HCT116 (cell line): Measurements from ENCODE around the gene KAZN. TPM values are rescaled to one million over a fixed set of nuclear protein-coding genes. Genes with fewer than 3 reads are reported as not detected.

Experiments
- ATAC-seq: fragments of 200-7000 bp; cut with Tn5 transposase; 2 replicates; pipeline ENCODE4 v1.9.1; 2020; ENCODE audit warnings: mild to moderate bottlenecking, moderate library complexity
- BruUV-seq: library from RNA; stranded (reverse); fragments of 400-500 nt; replicated peaks from 2 replicates; lab custom pipeline; 2021; lab: Mats Ljungman, UMichigan
- CTCF ChIA-PET: fragments of 300-600 bp; sonication (Branson Sonifier 250); formaldehyde crosslinking; loops from one replicate; lab custom pipeline; 2021; ENCODE audit warnings: antibody characterized with exemption; lab: Charles Lee
- POLR2A ChIA-PET: fragments of 300-600, 350-600 bp; sonication (Branson Sonifier 250); formaldehyde crosslinking; loops from one replicate; lab custom pipeline; 2021; ENCODE audit warnings: antibody characterized with exemption; lab: Charles Lee
- RAD21 ChIA-PET, 2 experiments: fragments of 300-600 bp; sonication (Branson Sonifier 250); formaldehyde crosslinking; loops; one replicate each; lab custom pipeline; 2023; ENCODE audit warnings: low total read pairs in 2 of 2; ENCODE audit not compliant: uncharacterized antibody in 2 of 2, unreplicated experiment in 2 of 2, low non-redundant PET in 1 of 2; lab: Charles Lee
- DNase-seq: peaks from one replicate; pipeline ENCODE4 v3.0.0-alpha.2; 2010; ENCODE audit warnings: low read depth, low spot score
- H2AFZ ChIP-seq: fragments of 200-600 bp; shearing (Covaris generic), sonication (generic); 2 replicates; pipeline ENCODE4 v1.6.1; 2017; ENCODE audit warnings: low read depth, mixed run types, mixed read lengths, antibody characterized with exemption, low read length; ENCODE audit not compliant: poor library complexity, severe bottlenecking
- H3K27ac ChIP-seq: 2 replicates; pipeline ENCODE4 v1.5.1; 2012; ENCODE audit warnings: low read depth, low read length
- H3K27me3 ChIP-seq: fragments of 200-600 bp; sonication (generic); 2 replicates; pipeline ENCODE4 v1.6.1; 2016; ENCODE audit warnings: mixed run types, low read length, mixed read lengths; ENCODE audit not compliant: insufficient read depth
- H3K36me3 ChIP-seq, 2 experiments: fragments of 200-500 bp in 1 of 2; fragments of 200-600 bp in 1 of 2; sonication (Bioruptor generic) in 1 of 2; sonication (generic) in 1 of 2; 2 replicates each; pipeline versions ENCODE4 v1.5.1 to v1.6.1; 2014 to 2016; ENCODE audit warnings: low read length in 2 of 2, inconsistent platforms in 1 of 2, mixed read lengths in 1 of 2, mixed run types in 1 of 2; ENCODE audit not compliant: insufficient read depth in 2 of 2, control insufficient read depth in 1 of 2
- H3K4me1 ChIP-seq, 2 experiments: fragments of 200-600 bp in 1 of 2; sonication (generic) in 1 of 2; 2 replicates each; pipeline versions ENCODE4 v1.5.1 to v1.6.1; 2012 to 2017; ENCODE audit warnings: low read length in 2 of 2, inconsistent platforms in 1 of 2, mild to moderate bottlenecking in 1 of 2, mixed read lengths in 1 of 2, mixed run types in 1 of 2, moderate library complexity in 1 of 2; ENCODE audit not compliant: insufficient read depth in 2 of 2, control insufficient read depth in 1 of 2
- H3K4me2 ChIP-seq: fragments of 200-600 bp; sonication (generic); 2 replicates; pipeline ENCODE4 v1.6.1; 2017; ENCODE audit warnings: mixed run types, low read length, mixed read lengths
- H3K4me3 ChIP-seq, 2 experiments: fragments of 200-600 bp in 1 of 2; sonication (generic) in 1 of 2; replicated peaks in 1 of 2; 2 replicates each; pipeline ENCODE4 v1.5.1; 2011 to 2016; ENCODE audit warnings: low read length in 2 of 2, control low read depth in 1 of 2, low read depth in 1 of 2, mild to moderate bottlenecking in 1 of 2, mixed read lengths in 1 of 2, mixed run types in 1 of 2
- H3K79me2 ChIP-seq: fragments of 200-600 bp; sonication (generic); 2 replicates; pipeline ENCODE4 v1.6.1; 2017; ENCODE audit warnings: mild to moderate bottlenecking, mixed run types, low read length, moderate library complexity, mixed read lengths; ENCODE audit not compliant: insufficient read depth
- H3K9ac ChIP-seq: fragments of 200-600 bp; sonication (generic); 2 replicates; pipeline ENCODE4 v1.6.1; 2016; ENCODE audit warnings: low read length, mixed read lengths
- H3K9me2 ChIP-seq: fragments of 200-600 bp; sonication (generic), shearing (Covaris generic); 2 replicates; pipeline ENCODE4 v1.6.1; 2017; ENCODE audit warnings: mixed run types, mild to moderate bottlenecking, moderate library complexity; ENCODE audit not compliant: insufficient read depth
- H3K9me3 ChIP-seq, 2 experiments: fragments of 200-500 bp in 1 of 2; fragments of 200-600 bp in 1 of 2; sonication (Bioruptor generic) in 1 of 2; sonication (generic) in 1 of 2; 2 replicates each; pipeline ENCODE4 v1.6.1; 2014 to 2017; ENCODE audit warnings: low read length in 2 of 2, mixed read lengths in 2 of 2, inconsistent platforms in 1 of 2, low read depth in 1 of 2, mild to moderate bottlenecking in 1 of 2, mixed run types in 1 of 2, moderate library complexity in 1 of 2; ENCODE audit not compliant: control insufficient read depth in 1 of 2, insufficient read depth in 1 of 2
- H4K20me1 ChIP-seq: fragments of 200-600 bp; sonication (generic), shearing (Covaris generic); 2 replicates; pipeline ENCODE4 v1.6.1; 2017; ENCODE audit warnings: mixed run types, mild to moderate bottlenecking, moderate library complexity; ENCODE audit not compliant: insufficient read depth
- CBX3 ChIP-seq: IDR thresholded peaks from 2 replicates; pipeline ENCODE4 v1.6.1; 2012; ENCODE audit warnings: low read depth
- CTCF ChIP-seq, 3 experiments: fragments of 200-600 bp in 1 of 3; sonication (generic) in 1 of 3; IDR thresholded peaks in 2 of 3; conservative IDR thresholded peaks in 1 of 3; 2 replicates each; pipeline ENCODE4 v1.5.1; 2012 to 2017; ENCODE audit warnings: low read depth in 2 of 3, low read length in 2 of 3, antibody characterized with exemption in 1 of 3, borderline replicate concordance in 1 of 3, control low read depth in 1 of 3, mild to moderate bottlenecking in 1 of 3, mixed read lengths in 1 of 3, mixed run types in 1 of 3, moderate library complexity in 1 of 3; ENCODE audit not compliant: insufficient read depth in 1 of 3
- EGR1 ChIP-seq: IDR thresholded peaks from 2 replicates; pipeline ENCODE4 v1.6.1; 2012; ENCODE audit warnings: low read depth
- FOSL1 ChIP-seq: IDR thresholded peaks from 2 replicates; pipeline ENCODE4 v1.6.1; 2012; ENCODE audit warnings: low read depth
- RAD21 ChIP-seq: IDR thresholded peaks from 2 replicates; pipeline ENCODE4 v1.6.1; 2012; ENCODE audit warnings: low read depth, mild to moderate bottlenecking
- REST ChIP-seq: IDR thresholded peaks from 2 replicates; pipeline ENCODE4 v1.6.1; 2012; ENCODE audit warnings: low read depth
- SP1 ChIP-seq: IDR thresholded peaks from 2 replicates; pipeline ENCODE4 v1.6.1; 2012; ENCODE audit warnings: low read depth
- SRF ChIP-seq: IDR thresholded peaks from 2 replicates; pipeline ENCODE4 v1.6.1; 2012; ENCODE audit warnings: low read depth
- ZFX ChIP-seq: fragments of 450-650 bp; IDR thresholded peaks from 2 replicates; pipeline ENCODE4 v1.6.1; 2017
- ZNF274 ChIP-seq: fragments of 200-500 bp; sonication (Bioruptor generic); IDR thresholded peaks from 2 replicates; pipeline ENCODE4 v1.6.1; 2014; ENCODE audit warnings: mild to moderate bottlenecking, low read depth, low read length, inconsistent platforms
- intact Hi-C: fragments of 100-400 bp; cut with micrococcal nuclease; formaldehyde crosslinking; loops from 2 replicates; pipeline ENCODE4 v1.10.0; 2022
- total RNA-seq: library from RNA; stranded (reverse); gene quantifications from one replicate; pipeline ENCODE4 v1.2.1, GENCODE V29; 2021; ENCODE audit not compliant: unreplicated experiment

The KAZN gene
- total RNA-seq, 1 experiment from 2014 or later: 13.4 TPM

- ATAC-seq: no peak
- H3K27ac ChIP-seq: no peak overlapping the region
- H3K27me3 ChIP-seq: no peaks in the 10 kb centered on the region
- no peaks in the 10 kb centered on the region for H3K9me2 ChIP-seq
- POLR2A ChIA-PET: no interaction called here
- H3K4me2 ChIP-seq: no peak overlapping the region
- H3K9me3 ChIP-seq: no peaks in the 10 kb centered on the region
- peaks cover 50% of the 10 kb centered on the region for H3K79me2 ChIP-seq
- no peak overlapping the region for H2AFZ ChIP-seq
- no peaks in the 10 kb centered on the region for H3K36me3 ChIP-seq
- TF ChIP-seq REST (no peak), SRF (no peak), ZNF274 (no peak), ZFX (no peak), CTCF (IDR thresholded peaks at IDR 0.05 in 2 of 3, conservative IDR thresholded peaks at IDR 0.05 in 1 of 3; ENCODE audit: borderline replicate concordance in 1 of 3, insufficient read depth in 1 of 3, low read depth in 2 of 3, low read length in 2 of 3) (no peak), FOSL1 (no peak), RAD21 (no peak), EGR1 (no peak), CBX3 (no peak), SP1 (no peak)
- no peak overlapping the region for H3K4me3 ChIP-seq
- BruUV-seq: no TSS peak
- RAD21 ChIA-PET: no interaction called here
- no peaks in the 10 kb centered on the region for H4K20me1 ChIP-seq
- peaks cover 5 to 12% of the 10 kb centered on the region in 2 experiments; a peak in 3 of 4 replicates for H3K4me1 ChIP-seq
- CTCF ChIA-PET: no interaction called here
- DNase-seq: no peak
- H3K9ac ChIP-seq: no peak overlapping the region
- intact Hi-C loops: no loop called here
Observed at GRCh38 chr1:14928412-14928811, 329.9 kb downstream of the KAZN start.
